Mesendoderm (in vitro differentiated cells): ENCODE measurements around the gene RAPGEF2.

Experiments
- DNase-seq: peaks from one replicate; pipeline ENCODE4 v3.0.0; 2013
- H2AK5ac ChIP-seq: 2 replicates; pipeline ENCODE4 v1.6.1; 2013; ENCODE audit warnings: low read length, inconsistent platforms
- H2BK120ac ChIP-seq: 2 replicates; pipeline ENCODE4 v1.6.1; 2013; ENCODE audit warnings: low read depth, mild to moderate bottlenecking, low read length, moderate library complexity, mixed read lengths
- H2BK15ac ChIP-seq: replicated peaks from 2 replicates; pipeline ENCODE4 v1.6.1; 2013; ENCODE audit warnings: low read depth, mild to moderate bottlenecking, moderate library complexity
- H2BK5ac ChIP-seq: 2 replicates; pipeline ENCODE4 v1.6.1; 2013; ENCODE audit warnings: low read length, inconsistent platforms
- H3K18ac ChIP-seq: 2 replicates; pipeline ENCODE4 v1.6.1; 2013; ENCODE audit warnings: mild to moderate bottlenecking, low read length, mixed read lengths
- H3K23ac ChIP-seq: one replicate; pipeline ENCODE4 v1.6.1; 2013; ENCODE audit warnings: low read length
- H3K27ac ChIP-seq: 2 replicates; pipeline ENCODE4 v1.5.1; 2013; ENCODE audit warnings: low read depth, mild to moderate bottlenecking, inconsistent platforms, low read length, moderate library complexity
- H3K27me3 ChIP-seq: 2 replicates; pipeline ENCODE4 v1.6.1; 2013; ENCODE audit warnings: low read length, control low read depth, mild to moderate bottlenecking, inconsistent platforms; ENCODE audit not compliant: insufficient read depth, poor library complexity
- H3K36me3 ChIP-seq: 2 replicates; pipeline ENCODE4 v1.6.1; 2013; ENCODE audit warnings: low read length, inconsistent platforms; ENCODE audit not compliant: control insufficient read depth, insufficient read depth
- H3K4ac ChIP-seq: one replicate; pipeline ENCODE4 v1.6.1; 2013; ENCODE audit warnings: low read depth, mild to moderate bottlenecking, low read length, moderate library complexity
- H3K4me1 ChIP-seq: 2 replicates; pipeline ENCODE4 v1.6.1; 2013; ENCODE audit warnings: low read depth, low read length, inconsistent platforms; ENCODE audit not compliant: control insufficient read depth
- H3K4me2 ChIP-seq: 2 replicates; pipeline ENCODE4 v1.6.1; 2013; ENCODE audit warnings: low read length
- H3K4me3 ChIP-seq: 2 replicates; pipeline ENCODE4 v1.5.1; 2013; ENCODE audit warnings: mild to moderate bottlenecking, low read length
- H3K56ac ChIP-seq: one replicate; pipeline ENCODE4 v1.6.1; 2013; ENCODE audit warnings: low read length
- H3K79me1 ChIP-seq: 2 replicates; pipeline ENCODE4 v1.6.1; 2013; ENCODE audit warnings: low read length, inconsistent platforms
- H3K79me2 ChIP-seq: 2 replicates; pipeline ENCODE4 v1.6.1; 2013; ENCODE audit warnings: mild to moderate bottlenecking, low read length; ENCODE audit not compliant: control insufficient read depth, insufficient read depth
- H3K9ac ChIP-seq: 2 replicates; pipeline ENCODE4 v1.6.1; 2013; ENCODE audit warnings: low read length, inconsistent platforms
- H4K5ac ChIP-seq: one replicate; pipeline ENCODE4 v1.6.1; 2013; ENCODE audit warnings: low read length
- H4K8ac ChIP-seq: one replicate; pipeline ENCODE4 v1.6.1; 2013; ENCODE audit warnings: low read depth, mild to moderate bottlenecking, control low read depth, low read length, moderate library complexity
- WGBS: extraction: QIAGEN DNeasy Blood & Tissue Kit; methylation state at CpG from one replicate; pipeline ENCODE4 v1.1.7; 2013; ENCODE audit warnings: low lambda C conversion rate, missing lambda C conversion rate; ENCODE audit not compliant: insufficient coverage; ENCODE audit errors: extremely low coverage; 5-methylcytosine and 5-hydroxymethylcytosine counted together

Gene RAPGEF2

DNA sequence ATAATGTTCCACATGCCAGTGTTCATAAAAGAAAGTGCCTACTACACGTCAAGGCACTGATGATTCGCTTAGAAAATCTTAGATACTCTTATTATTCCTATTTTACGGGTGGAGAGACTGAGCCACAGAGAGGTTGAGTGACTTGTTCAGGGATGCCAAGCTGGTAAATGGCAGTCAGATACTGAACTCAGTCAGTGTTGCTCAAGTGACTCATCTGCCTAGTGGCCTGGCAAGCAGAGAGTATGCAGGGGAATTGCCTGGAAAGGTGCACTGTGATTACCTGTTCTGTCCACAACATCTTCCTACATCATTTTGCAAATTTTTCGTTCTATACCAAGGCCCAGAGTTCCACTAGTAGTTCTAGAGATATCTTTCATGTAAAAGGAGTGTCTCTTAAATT is 68.4 kb downstream of the RAPGEF2 start:
- no peak overlapping the region for H4K8ac ChIP-seq
- H3K4ac ChIP-seq: no peak overlapping the region
- no CpG with 5 or more reads among the region's 4 CpGs for WGBS

DNA sequence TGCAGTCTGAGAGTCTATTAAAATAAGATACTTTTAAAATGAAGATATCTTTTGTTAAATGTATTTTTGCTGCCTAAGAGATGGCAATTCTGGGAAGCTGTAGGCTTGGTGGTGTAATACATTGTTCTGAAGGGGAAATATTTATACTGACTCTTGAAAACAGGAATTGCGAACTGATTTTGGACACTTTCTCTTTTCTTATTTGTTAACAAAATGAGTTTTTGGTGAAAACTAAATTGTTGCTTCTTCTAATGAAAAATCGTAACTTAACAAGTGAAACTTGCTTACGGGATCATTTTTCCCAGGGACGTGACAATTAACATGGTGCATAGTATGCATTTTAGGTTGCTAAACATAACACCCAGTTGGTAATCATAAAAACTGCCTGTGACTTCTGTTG is 71.0 kb downstream of the RAPGEF2 start:
- H4K5ac ChIP-seq: no peak overlapping the region
- peaks cover 9% of the 10 kb centered on the region for H3K79me1 ChIP-seq
- WGBS: no CpG with 5 or more reads among the region's 4 CpGs

More for the DNA sequence above, 68.4 kb downstream of the RAPGEF2 start:
- Histone ChIP-seq H3K36me3 (no peaks in the 10 kb centered on the region), H3K4me3 (no peak overlapping the region), H3K79me1 (peaks cover 18% of the 10 kb centered on the region), H4K5ac (no peak overlapping the region), H2BK120ac (no peak overlapping the region), H3K27me3 (no peaks in the 10 kb centered on the region), H3K4me1 (peaks cover 10% of the 10 kb centered on the region), H3K18ac (no peak overlapping the region), H2AK5ac (no peak overlapping the region), H3K27ac (no peak overlapping the region), H3K23ac (no peak overlapping the region), H2BK15ac (no peak overlapping the region), H3K56ac (no peak overlapping the region), H3K9ac (no peak overlapping the region), H3K4me2 (no peak overlapping the region), H3K79me2 (peaks cover 39% of the 10 kb centered on the region), H2BK5ac (no peak overlapping the region)
- no peak for DNase-seq

DNA sequence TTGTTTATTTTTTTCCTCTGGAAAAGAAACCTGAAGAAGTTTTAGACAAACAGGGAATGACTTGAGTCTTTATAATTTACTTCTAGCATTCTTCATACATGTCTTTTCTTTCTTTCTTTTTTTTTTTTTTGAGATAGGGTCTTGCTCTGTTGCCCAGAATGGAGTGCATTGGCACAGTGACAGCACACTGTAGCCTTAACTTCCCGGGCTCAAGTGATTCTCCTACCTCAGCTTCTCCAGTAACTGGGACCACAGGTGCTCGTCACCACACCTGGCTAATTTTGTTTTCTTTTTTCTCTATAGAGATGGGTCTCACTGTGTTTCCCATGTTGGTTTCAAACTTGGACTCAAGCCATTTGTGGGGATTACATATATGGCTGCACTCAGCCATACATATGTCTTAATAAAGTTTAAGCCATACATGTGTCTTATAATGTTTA is 71.8 kb downstream of the RAPGEF2 start:
- no peak overlapping the region for H3K27ac ChIP-seq
- DNase-seq: no peak
- no peak overlapping the region for H3K23ac ChIP-seq
- WGBS: no CpG with 5 or more reads among the region's 2 CpGs
- H3K4me3 ChIP-seq: no peak overlapping the region
- H3K9ac ChIP-seq: no peak overlapping the region
- no peak overlapping the region for H3K4me2 ChIP-seq
- no peak overlapping the region for H2AK5ac ChIP-seq
- H3K18ac ChIP-seq: no peak overlapping the region
- H2BK120ac ChIP-seq: peak overlapping the region; percentile 78
- H2BK5ac ChIP-seq: no peak overlapping the region
- H3K4me1 ChIP-seq: peaks cover 13% of the 10 kb centered on the region
- no peak overlapping the region for H3K56ac ChIP-seq
- peaks cover 9% of the 10 kb centered on the region for H3K79me1 ChIP-seq
- H2BK15ac ChIP-seq: no peak overlapping the region
- no peak overlapping the region for H4K8ac ChIP-seq
- no peak overlapping the region for H3K4ac ChIP-seq
- H4K5ac ChIP-seq: no peak overlapping the region
- no peaks in the 10 kb centered on the region for H3K27me3 ChIP-seq
- peaks cover 39% of the 10 kb centered on the region for H3K79me2 ChIP-seq
- no peaks in the 10 kb centered on the region for H3K36me3 ChIP-seq

More for the DNA sequence above, 71.0 kb downstream of the RAPGEF2 start:
- Histone ChIP-seq H3K9ac (no peak overlapping the region), H3K56ac (no peak overlapping the region), H2BK5ac (no peak overlapping the region), H3K79me2 (peaks cover 36% of the 10 kb centered on the region), H3K18ac (no peak overlapping the region), H2AK5ac (no peak overlapping the region), H3K36me3 (no peaks in the 10 kb centered on the region), H3K27ac (no peak overlapping the region), H2BK15ac (no peak overlapping the region), H3K23ac (no peak overlapping the region), H3K4me3 (no peak overlapping the region), H2BK120ac (no peak overlapping the region), H3K4ac (no peak overlapping the region), H3K4me1 (peaks cover 10% of the 10 kb centered on the region), H4K8ac (no peak overlapping the region), H3K27me3 (no peaks in the 10 kb centered on the region), H3K4me2 (no peak overlapping the region)
- DNase-seq: no peak

DNA sequence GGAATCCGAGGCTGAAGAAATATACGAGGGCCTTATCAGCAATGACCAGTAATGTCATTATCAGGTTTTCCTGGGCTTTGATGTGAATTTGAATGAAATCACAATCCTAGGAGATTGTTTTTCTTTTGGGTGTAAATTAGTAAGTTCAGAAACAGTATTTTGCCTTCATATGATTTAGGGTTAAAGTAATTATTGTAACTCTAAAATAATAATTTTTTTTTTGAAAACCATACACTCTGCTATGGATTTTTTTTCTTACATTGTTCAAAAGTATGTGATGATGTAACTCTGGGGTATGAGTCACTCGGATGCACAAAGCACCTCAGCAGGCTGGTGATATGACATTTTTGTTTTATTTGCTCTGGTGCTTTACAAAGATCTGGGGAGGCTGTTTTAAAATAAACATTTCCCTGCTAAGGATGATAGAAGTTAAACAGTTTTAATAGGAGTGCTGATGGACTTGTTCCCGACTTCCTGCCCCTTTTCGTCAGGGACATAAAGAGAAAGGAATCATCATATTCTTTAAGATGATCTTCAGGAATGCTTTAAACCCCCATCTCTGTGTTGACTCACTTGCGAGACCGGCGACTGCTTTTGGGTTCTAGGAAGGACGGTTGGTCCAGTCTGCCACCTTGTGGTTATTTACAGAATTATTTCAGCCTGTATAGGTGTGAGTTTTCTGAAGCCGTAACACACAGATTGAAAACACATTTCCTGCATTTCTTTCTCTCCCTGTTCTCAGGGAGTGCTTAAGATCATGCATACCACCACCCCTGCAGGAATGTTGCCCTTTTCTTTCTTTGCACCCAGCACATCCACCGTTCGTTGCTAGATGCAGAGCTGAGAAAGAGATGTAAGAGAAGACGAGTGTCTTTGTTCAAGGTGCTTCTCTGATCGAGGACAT is 72.5 kb downstream of the RAPGEF2 start:
- no peak overlapping the region for H4K5ac ChIP-seq
- H3K9ac ChIP-seq: peak overlapping the region; percentile 51
- no peak overlapping the region for H2BK15ac ChIP-seq
- H3K18ac ChIP-seq: peak overlapping the region; percentile 64
- H3K4me3 ChIP-seq: no peak overlapping the region
- peak; percentile 97 for DNase-seq
- no peak overlapping the region for H4K8ac ChIP-seq
- H3K27me3 ChIP-seq: no peaks in the 10 kb centered on the region
- peaks cover 14% of the 10 kb centered on the region for H3K4me1 ChIP-seq
- H2BK5ac ChIP-seq: no peak overlapping the region
- no peak overlapping the region for H3K4ac ChIP-seq
- peaks cover 46% of the 10 kb centered on the region for H3K79me2 ChIP-seq
- no peaks in the 10 kb centered on the region for H3K36me3 ChIP-seq
- H3K23ac ChIP-seq: no peak overlapping the region
- no peak overlapping the region for H2AK5ac ChIP-seq
- H3K79me1 ChIP-seq: peaks cover 11% of the 10 kb centered on the region
- WGBS: no CpG with 5 or more reads among the region's 14 CpGs
- H3K27ac ChIP-seq: peak overlapping the region; percentile 36
- H3K56ac ChIP-seq: peak overlapping the region; percentile 68
- H2BK120ac ChIP-seq: no peak overlapping the region
- H3K4me2 ChIP-seq: peak overlapping the region; percentile 23

DNA sequence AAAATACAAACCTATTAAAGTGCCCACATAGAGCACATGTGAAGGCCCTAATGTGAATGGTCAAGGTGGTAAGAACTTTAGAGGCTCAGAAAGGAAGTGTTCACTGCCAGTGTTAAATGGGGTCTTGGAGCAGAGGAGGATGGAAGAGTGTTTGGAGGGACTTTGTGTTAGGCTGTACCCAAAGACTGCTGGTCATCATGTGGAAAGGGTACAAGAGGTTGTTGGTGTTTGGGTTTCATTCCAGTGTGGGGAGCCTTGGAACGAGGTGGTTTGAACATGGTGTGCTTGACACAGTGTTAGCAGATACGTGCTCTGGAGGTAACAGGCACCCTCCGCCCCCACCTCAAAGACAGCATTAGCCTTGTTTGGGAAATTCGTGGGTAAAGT is 73.1 kb downstream of the RAPGEF2 start:
- Histone ChIP-seq H3K79me2 (peaks cover 46% of the 10 kb centered on the region), H3K4me1 (peaks cover 14% of the 10 kb centered on the region), H3K18ac (no peak overlapping the region), H2BK120ac (no peak overlapping the region), H3K4me3 (no peak overlapping the region), H4K5ac (no peak overlapping the region), H4K8ac (no peak overlapping the region), H3K27me3 (no peaks in the 10 kb centered on the region), H3K23ac (no peak overlapping the region), H3K56ac (peak overlapping the region; percentile 68), H2AK5ac (no peak overlapping the region), H3K79me1 (peaks cover 11% of the 10 kb centered on the region), H2BK15ac (no peak overlapping the region), H2BK5ac (peak overlapping the region; percentile 11), H3K27ac (peak overlapping the region; percentile 36), H3K4me2 (no peak overlapping the region), H3K4ac (no peak overlapping the region), H3K36me3 (no peaks in the 10 kb centered on the region), H3K9ac (peak overlapping the region; percentile 51)
- no peak for DNase-seq
- WGBS: no CpG with 5 or more reads among the region's 4 CpGs
